Panc1 (cell line): Measurements from ENCODE around the gene TMEM37. TPM values are rescaled to one million over a fixed set of nuclear protein-coding genes. Genes with fewer than 3 reads are reported as not detected.

ENCODE experiments used
- ATAC-seq: fragments of 200-7000 bp; cut with Tn5 transposase; 2 replicates; pipeline ENCODE4 v1.9.1; 2020; ENCODE audit warnings: mild to moderate bottlenecking, moderate library complexity
- BruUV-seq: library from RNA; stranded (reverse); fragments of 400-500 nt; replicated peaks from 2 replicates; lab custom pipeline; 2021; lab: Mats Ljungman, UMichigan
- CTCF ChIA-PET: fragments of 300-600 bp; sonication (Branson Sonifier 250); formaldehyde crosslinking; loops from one replicate; lab custom pipeline; 2022; ENCODE audit warnings: antibody characterized with exemption; lab: Charles Lee
- POLR2A ChIA-PET: fragments of 300-600 bp; sonication (Branson Sonifier 250); formaldehyde crosslinking; loops from one replicate; lab custom pipeline; 2022; ENCODE audit warnings: antibody characterized with exemption; lab: Charles Lee
- DNase-seq: peaks from one replicate; pipeline ENCODE4 v3.0.0-alpha.2; 2010; ENCODE audit warnings: low read depth, low spot score
- H3K27ac ChIP-seq: 2 replicates; pipeline ENCODE4 v1.5.1; 2011; ENCODE audit warnings: mild to moderate bottlenecking, low read length, inconsistent platforms
- H3K27me3 ChIP-seq: fragments of 200-500 bp; sonication (Bioruptor generic); 2 replicates; pipeline ENCODE4 v1.6.0; 2014; ENCODE audit warnings: low read length, inconsistent platforms; ENCODE audit not compliant: control insufficient read depth, insufficient read depth
- H3K36me3 ChIP-seq: fragments of 200-500 bp; sonication (Bioruptor generic); 2 replicates; pipeline ENCODE4 v1.5.1; 2014; ENCODE audit warnings: inconsistent platforms, mild to moderate bottlenecking, low read length, moderate library complexity; ENCODE audit not compliant: control insufficient read depth, insufficient read depth
- H3K4me1 ChIP-seq: 2 replicates; pipeline ENCODE4 v1.5.1; 2011; ENCODE audit warnings: inconsistent platforms, mild to moderate bottlenecking, low read length, moderate library complexity; ENCODE audit not compliant: control insufficient read depth, insufficient read depth
- H3K4me3 ChIP-seq, 2 experiments: 2 replicates each; pipeline ENCODE4 v1.5.1; 2011 to 2012; ENCODE audit warnings: low read depth in 2 of 2, low read length in 2 of 2, mild to moderate bottlenecking in 2 of 2, inconsistent platforms in 1 of 2, moderate library complexity in 1 of 2
- H3K9me3 ChIP-seq: fragments of 200-500 bp; sonication (Bioruptor generic); 2 replicates; pipeline ENCODE4 v1.5.1; 2014; ENCODE audit warnings: low read depth, mild to moderate bottlenecking, inconsistent platforms, low read length, moderate library complexity; ENCODE audit not compliant: control insufficient read depth, insufficient read depth
- POLR2AphosphoS5 ChIP-seq: IDR thresholded peaks from 2 replicates; pipeline ENCODE4 v1.6.1; 2012; ENCODE audit warnings: mild to moderate bottlenecking, low read depth, low read length, moderate library complexity
- SIN3A ChIP-seq: IDR thresholded peaks from 2 replicates; pipeline ENCODE4 v1.6.1; 2012; ENCODE audit warnings: low read depth, mild to moderate bottlenecking, low read length, moderate library complexity, borderline replicate concordance; ENCODE audit not compliant: insufficient read depth
- TCF7L2 ChIP-seq: IDR thresholded peaks from 2 replicates; pipeline ENCODE4 v1.6.1; 2011; ENCODE audit warnings: mild to moderate bottlenecking, low read depth, low read length, inconsistent platforms
- in situ Hi-C: cut with HindIII; loops from 2 replicates; pipeline ENCODE4 v1.10.0; 2016; ENCODE audit warnings: low sequenced_read_pairs, low pct_unique_long_range_greater_than_20kb
- intact Hi-C: fragments of 100-400 bp; cut with micrococcal nuclease; formaldehyde crosslinking; loops from one replicate; pipeline ENCODE4 v1.10.0; 2022; ENCODE audit not compliant: unreplicated experiment
- total RNA-seq: library from RNA; stranded (reverse); gene quantifications from one replicate; pipeline ENCODE4 v1.2.1, GENCODE V29; 2021; ENCODE audit not compliant: unreplicated experiment
- TF ChIP-seq, protein P1 (sequence below), 2 experiments: IDR thresholded peaks; 2 replicates each; pipeline ENCODE4 v1.6.1; 2011 to 2012; ENCODE audit warnings: low read depth in 2 of 2, control low read depth in 1 of 2, low read length in 1 of 2, mild to moderate bottlenecking in 1 of 2, moderate library complexity in 1 of 2; ENCODE audit not compliant: insufficient read depth in 1 of 2
- TF ChIP-seq, protein P2 (sequence below): fragments of 450-650 bp; IDR thresholded peaks from 2 replicates; pipeline ENCODE4 v1.5.1; 2017; ENCODE audit warnings: mild to moderate bottlenecking

The TMEM37 gene
- total RNA-seq, 1 experiment from 2014 or later: 0.28 TPM

DNA sequence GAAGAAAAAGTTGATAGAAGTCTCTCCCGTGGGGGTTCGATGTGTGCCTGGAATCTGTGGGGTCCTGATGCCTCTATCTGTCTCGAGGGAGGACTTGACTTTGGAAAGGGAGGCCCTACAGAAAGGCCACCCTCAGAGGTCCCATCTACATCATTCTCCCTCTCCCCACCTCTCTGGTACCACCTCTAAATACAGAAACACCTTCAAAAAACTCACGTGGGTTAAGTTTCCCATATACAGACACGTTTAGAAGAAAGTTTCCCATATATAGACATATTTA, 5.3 kb upstream of the TMEM37 start:
- no peak for ATAC-seq
- in situ Hi-C loops: no loop called here
- DNase-seq: no peak
- no peaks in the 10 kb centered on the region for H3K4me1 ChIP-seq
- TF ChIP-seq SIN3A (no peak), TCF7L2 (no peak), POLR2AphosphoS5 (no peak)
- TF ChIP-seq, protein P1, sequence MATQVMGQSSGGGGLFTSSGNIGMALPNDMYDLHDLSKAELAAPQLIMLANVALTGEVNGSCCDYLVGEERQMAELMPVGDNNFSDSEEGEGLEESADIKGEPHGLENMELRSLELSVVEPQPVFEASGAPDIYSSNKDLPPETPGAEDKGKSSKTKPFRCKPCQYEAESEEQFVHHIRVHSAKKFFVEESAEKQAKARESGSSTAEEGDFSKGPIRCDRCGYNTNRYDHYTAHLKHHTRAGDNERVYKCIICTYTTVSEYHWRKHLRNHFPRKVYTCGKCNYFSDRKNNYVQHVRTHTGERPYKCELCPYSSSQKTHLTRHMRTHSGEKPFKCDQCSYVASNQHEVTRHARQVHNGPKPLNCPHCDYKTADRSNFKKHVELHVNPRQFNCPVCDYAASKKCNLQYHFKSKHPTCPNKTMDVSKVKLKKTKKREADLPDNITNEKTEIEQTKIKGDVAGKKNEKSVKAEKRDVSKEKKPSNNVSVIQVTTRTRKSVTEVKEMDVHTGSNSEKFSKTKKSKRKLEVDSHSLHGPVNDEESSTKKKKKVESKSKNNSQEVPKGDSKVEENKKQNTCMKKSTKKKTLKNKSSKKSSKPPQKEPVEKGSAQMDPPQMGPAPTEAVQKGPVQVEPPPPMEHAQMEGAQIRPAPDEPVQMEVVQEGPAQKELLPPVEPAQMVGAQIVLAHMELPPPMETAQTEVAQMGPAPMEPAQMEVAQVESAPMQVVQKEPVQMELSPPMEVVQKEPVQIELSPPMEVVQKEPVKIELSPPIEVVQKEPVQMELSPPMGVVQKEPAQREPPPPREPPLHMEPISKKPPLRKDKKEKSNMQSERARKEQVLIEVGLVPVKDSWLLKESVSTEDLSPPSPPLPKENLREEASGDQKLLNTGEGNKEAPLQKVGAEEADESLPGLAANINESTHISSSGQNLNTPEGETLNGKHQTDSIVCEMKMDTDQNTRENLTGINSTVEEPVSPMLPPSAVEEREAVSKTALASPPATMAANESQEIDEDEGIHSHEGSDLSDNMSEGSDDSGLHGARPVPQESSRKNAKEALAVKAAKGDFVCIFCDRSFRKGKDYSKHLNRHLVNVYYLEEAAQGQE (IDR thresholded peaks at IDR 0.05; ENCODE audit: insufficient read depth in 1 of 2, low read depth in 2 of 2, low read length in 1 of 2): no peak
- TF ChIP-seq, protein P2, sequence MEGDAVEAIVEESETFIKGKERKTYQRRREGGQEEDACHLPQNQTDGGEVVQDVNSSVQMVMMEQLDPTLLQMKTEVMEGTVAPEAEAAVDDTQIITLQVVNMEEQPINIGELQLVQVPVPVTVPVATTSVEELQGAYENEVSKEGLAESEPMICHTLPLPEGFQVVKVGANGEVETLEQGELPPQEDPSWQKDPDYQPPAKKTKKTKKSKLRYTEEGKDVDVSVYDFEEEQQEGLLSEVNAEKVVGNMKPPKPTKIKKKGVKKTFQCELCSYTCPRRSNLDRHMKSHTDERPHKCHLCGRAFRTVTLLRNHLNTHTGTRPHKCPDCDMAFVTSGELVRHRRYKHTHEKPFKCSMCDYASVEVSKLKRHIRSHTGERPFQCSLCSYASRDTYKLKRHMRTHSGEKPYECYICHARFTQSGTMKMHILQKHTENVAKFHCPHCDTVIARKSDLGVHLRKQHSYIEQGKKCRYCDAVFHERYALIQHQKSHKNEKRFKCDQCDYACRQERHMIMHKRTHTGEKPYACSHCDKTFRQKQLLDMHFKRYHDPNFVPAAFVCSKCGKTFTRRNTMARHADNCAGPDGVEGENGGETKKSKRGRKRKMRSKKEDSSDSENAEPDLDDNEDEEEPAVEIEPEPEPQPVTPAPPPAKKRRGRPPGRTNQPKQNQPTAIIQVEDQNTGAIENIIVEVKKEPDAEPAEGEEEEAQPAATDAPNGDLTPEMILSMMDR: no peak
- no peaks in the 10 kb centered on the region for H3K36me3 ChIP-seq
- H3K27me3 ChIP-seq: peaks cover 23% of the 10 kb centered on the region
- intact Hi-C loops: no loop called here
- POLR2A ChIA-PET: no interaction called here
- CTCF ChIA-PET: interaction anchor here (0.7 kb wide), 1 partner anchor 39 kb away, joined by 11 read pairs; no protein-coding TSS in a partner anchor
- H3K9me3 ChIP-seq: no peaks in the 10 kb centered on the region
- no peak overlapping the region for H3K4me3 ChIP-seq
- BruUV-seq: no TSS peak
- H3K27ac ChIP-seq: no peak overlapping the region

DNA sequence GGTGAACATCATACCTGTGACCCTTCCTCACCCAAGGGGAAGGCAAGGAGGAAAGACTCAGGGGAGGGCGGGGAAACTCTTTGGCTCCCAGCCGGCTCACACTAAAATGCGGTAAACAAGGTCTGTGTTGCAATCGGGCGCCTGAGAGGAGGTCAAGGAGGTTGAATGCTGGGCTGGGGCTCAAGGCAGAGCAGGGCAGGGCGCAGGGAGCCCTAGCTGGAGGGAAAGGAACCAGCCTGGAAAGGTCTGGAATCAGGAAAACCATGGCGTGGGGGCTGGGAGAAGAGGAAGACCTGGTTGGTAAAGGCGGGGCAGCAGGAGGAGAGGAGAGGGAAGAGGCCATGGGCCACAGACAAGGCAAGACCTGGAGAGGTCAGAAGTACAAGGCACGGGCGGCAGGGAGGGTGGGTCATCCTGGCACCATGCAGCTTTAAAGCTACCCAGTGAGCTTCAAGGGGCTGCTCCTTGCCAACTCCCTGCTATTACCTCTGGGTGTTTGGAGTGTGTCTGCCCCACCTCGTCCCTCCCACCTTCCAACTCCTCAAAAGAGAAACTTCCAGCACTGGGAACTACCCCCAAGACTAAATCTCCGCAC, 4.8 kb upstream of the TMEM37 start:
- ATAC-seq: no peak

More for the DNA sequence above, 4.8 kb upstream of the TMEM37 start:
- no peak for DNase-seq
- Histone ChIP-seq H3K36me3 (no peaks in the 10 kb centered on the region), H3K27ac (no peak overlapping the region), H3K27me3 (peaks cover 23% of the 10 kb centered on the region), H3K4me3 (no peak overlapping the region), H3K9me3 (no peaks in the 10 kb centered on the region), H3K4me1 (no peaks in the 10 kb centered on the region; the same call in 1 of the 2 replicates)
- no TSS peak for BruUV-seq
- ChIA-PET POLR2A (no interaction called here), CTCF (no interaction called here)
- intact Hi-C loops: no loop called here
- in situ Hi-C loops: no loop called here
- TF ChIP-seq, protein P1 (IDR thresholded peaks at IDR 0.05; ENCODE audit: insufficient read depth in 1 of 2, low read depth in 2 of 2, low read length in 1 of 2): no peak
- no peak for TF ChIP-seq SIN3A
- no peak for TF ChIP-seq POLR2AphosphoS5
- TF ChIP-seq, protein P2: no peak
- no peak for TF ChIP-seq TCF7L2
